GM12878 (cell line): ENCODE data around the gene RASSF6. TPM values are rescaled to one million over a fixed set of nuclear protein-coding genes. Genes with fewer than 3 reads are reported as not detected.

Experiments used
- ATAC-seq: fragments of 200-7000 bp; cut with Tn5 transposase; 3 replicates; pipeline ENCODE4 v1.9.1; 2020; ENCODE audit warnings: mild to moderate bottlenecking, moderate library complexity
- BruUV-seq: library from RNA; stranded (reverse); fragments of 400-500 nt; replicated peaks from 2 replicates; lab custom pipeline; 2021; lab: Mats Ljungman, UMichigan
- CTCF ChIA-PET: fragments of 300-600 bp; sonication (Branson Sonifier 250); formaldehyde crosslinking; extraction: SDS; loops from one replicate; lab custom pipeline; 2021; ENCODE audit warnings: inconsistent platforms; lab: Yijun Ruan, JAX
- POLR2A ChIA-PET: fragments of 350-600 bp; formaldehyde crosslinking; extraction: SDS; loops from one replicate; lab custom pipeline; 2021; ENCODE audit warnings: inconsistent platforms; lab: Charles Lee
- RAD21 ChIA-PET: fragments of 300-600 bp; sonication (Branson Sonifier 250); formaldehyde crosslinking; loops from one replicate; lab custom pipeline; 2023; ENCODE audit warnings: antibody characterized with exemption; ENCODE audit not compliant: unreplicated experiment; lab: Charles Lee
- SMC1A ChIA-PET: fragments of 300-600 bp; sonication (Branson Sonifier 250); formaldehyde crosslinking; loops from one replicate; lab custom pipeline; 2023; ENCODE audit not compliant: unreplicated experiment, uncharacterized antibody; lab: Charles Lee
- DNase-seq: peaks from one replicate; pipeline ENCODE4 v3.0.0-alpha.2; 2011; ENCODE audit warnings: low read depth, low spot score
- FAIRE-seq: peaks from 3 replicates; lab custom pipeline; 2011; peaks lifted over from hg19 to GRCh38; lab: Jason Lieb, UNC
- H2AFZ ChIP-seq: 2 replicates; pipeline ENCODE4 v1.6.0; 2011; ENCODE audit warnings: low read depth, low read length, control low read depth; ENCODE audit not compliant: control insufficient read depth
- H3K27ac ChIP-seq: 2 replicates; pipeline ENCODE4 v1.5.1; 2011; ENCODE audit warnings: control low read depth; ENCODE audit not compliant: control insufficient read depth, insufficient read depth
- H3K27me3 ChIP-seq, 2 experiments: replicated peaks in 1 of 2; 2 replicates each; pipeline versions ENCODE4 v1.6.0 to v1.6.1; 2011; ENCODE audit warnings: low read length in 1 of 2; ENCODE audit not compliant: control insufficient read depth in 2 of 2, insufficient read depth in 2 of 2
- H3K36me3 ChIP-seq, 2 experiments: 2 replicates each; pipeline ENCODE4 v1.5.1; 2011; ENCODE audit warnings: low read length in 1 of 2; ENCODE audit not compliant: control insufficient read depth in 2 of 2, insufficient read depth in 2 of 2
- H3K4me1 ChIP-seq: 2 replicates; pipeline ENCODE4 v1.6.1; 2011; ENCODE audit warnings: mild to moderate bottlenecking, low read length, moderate library complexity, mixed read lengths; ENCODE audit not compliant: control insufficient read depth, insufficient read depth
- H3K4me2 ChIP-seq: 2 replicates; pipeline ENCODE4 v1.6.0; 2011; ENCODE audit warnings: control low read depth; ENCODE audit not compliant: control insufficient read depth, insufficient read depth
- H3K4me3 ChIP-seq: fragments of 200-600 bp; sonication (generic); 2 replicates; pipeline ENCODE4 v1.5.1; 2016
- H3K79me2 ChIP-seq: 2 replicates; pipeline ENCODE4 v1.6.0; 2011; ENCODE audit warnings: low read length; ENCODE audit not compliant: control insufficient read depth, insufficient read depth
- H3K9ac ChIP-seq: 2 replicates; pipeline ENCODE4 v1.8.0; 2011; ENCODE audit warnings: low read length, control low read depth, mixed read lengths; ENCODE audit not compliant: control insufficient read depth, insufficient read depth
- H3K9me3 ChIP-seq: replicated peaks from 3 replicates; pipeline ENCODE4 v1.5.1; 2011; ENCODE audit warnings: mild to moderate bottlenecking, low read length; ENCODE audit not compliant: control insufficient read depth, insufficient read depth
- H4K20me1 ChIP-seq: 2 replicates; pipeline ENCODE4 v1.6.0; 2011; ENCODE audit not compliant: control insufficient read depth, insufficient read depth
- CREB1 ChIP-seq: IDR thresholded peaks from 2 replicates; pipeline ENCODE4 v1.6.1; 2012; ENCODE audit warnings: low read depth, mild to moderate bottlenecking, inconsistent platforms
- FOXM1 ChIP-seq: IDR thresholded peaks from 2 replicates; pipeline ENCODE4 v1.6.1; 2012; ENCODE audit warnings: low read depth, mild to moderate bottlenecking, inconsistent platforms, low read length, moderate library complexity
- HCFC1 ChIP-seq: fragments of 150-350 bp; IDR thresholded peaks from 2 replicates; pipeline ENCODE4 v1.6.1; 2014; ENCODE audit warnings: low read length
- IRF5 ChIP-seq: fragments of 450-650 bp; IDR thresholded peaks from 2 replicates; pipeline ENCODE4 v1.6.1; 2017; ENCODE audit warnings: borderline replicate concordance
- KDM1A ChIP-seq: fragments of 200-600 bp; sonication (generic); IDR thresholded peaks from 2 replicates; pipeline ENCODE4 v1.6.1; 2016; ENCODE audit warnings: borderline replicate concordance
- MEF2A ChIP-seq: IDR thresholded peaks from 2 replicates; pipeline ENCODE4 v1.6.1; 2011; ENCODE audit warnings: low read depth, mild to moderate bottlenecking, low read length, moderate library complexity; ENCODE audit not compliant: insufficient read depth
- MTA3 ChIP-seq: IDR thresholded peaks from 2 replicates; pipeline ENCODE4 v1.6.1; 2012; ENCODE audit warnings: low read length, inconsistent platforms, borderline replicate concordance
- POLR2AphosphoS5 ChIP-seq: IDR thresholded peaks from 2 replicates; pipeline ENCODE4 v1.6.1; 2011; ENCODE audit warnings: mild to moderate bottlenecking, low read length, inconsistent platforms
- SUPT20H ChIP-seq: IDR thresholded peaks from 2 replicates; pipeline ENCODE4 v1.6.1; 2011; ENCODE audit warnings: low read depth, mild to moderate bottlenecking, low read length, moderate library complexity, borderline replicate concordance; ENCODE audit not compliant: control insufficient read depth
- TCF7 ChIP-seq: IDR thresholded peaks from 2 replicates; pipeline ENCODE4 v1.6.1; 2014; ENCODE audit warnings: antibody characterized with exemption, borderline replicate concordance
- ZNF207 ChIP-seq: fragments of 450-650 bp; IDR thresholded peaks from 2 replicates; pipeline ENCODE4 v1.6.1; 2014; ENCODE audit warnings: antibody characterized with exemption, mild to moderate bottlenecking, borderline replicate concordance
- WGBS: methylation state at CpG from one replicate; pipeline ENCODE4 v1.1.6; 2016; ENCODE audit warnings: low lambda C conversion rate; ENCODE audit not compliant: insufficient replicate concordance, insufficient coverage; ENCODE audit errors: missing lambda C conversion rate; 5-methylcytosine and 5-hydroxymethylcytosine counted together
- in situ Hi-C: fragments of 300-500 bp; cut with MboI; formaldehyde crosslinking; loops from 9 replicates; pipeline ENCODE4 v1.14.3; 2018; ENCODE audit warnings: mixed read lengths
- intact Hi-C: fragments of 100-400 bp; cut with micrococcal nuclease; formaldehyde crosslinking; loops from one replicate; pipeline ENCODE4 v1.14.2; 2022; ENCODE audit not compliant: unreplicated experiment
- polyA plus RNA-seq, 11 experiments: library from polyadenylated mRNA; depleted of rRNA in 4 of 11; unstranded in 6 of 11; stranded (reverse) in 5 of 11; fragments of >200 nt; fragmentation: Nextera tagmentation in 4 of 11; fragmentation: Illumina TruSeq in 1 of 11; extraction: Ambion mirVana in 4 of 11; extraction: Trizol in 1 of 11; gene quantifications; 1 replicate in 1 of 11; 2 replicates in 10 of 11; pipeline versions ENCODE4 v1.2.1 to v1.2.3, GENCODE V29; 2011 to 2016; ENCODE audit warnings: inconsistent platforms in 2 of 11, missing spikeins in 2 of 11, low read depth in 1 of 11
- total RNA-seq, 4 experiments: library from RNA; depleted of rRNA in 3 of 4; stranded (reverse); fragments of >200 nt in 3 of 4; fragmentation: Illumina TruSeq in 1 of 4; extraction: Trizol in 1 of 4; gene quantifications; 2 replicates each; pipeline versions ENCODE4 v1.2.1 to v1.2.3, GENCODE V29; 2013 to 2021

The RASSF6 gene
- total and polyA plus RNA-seq, 10 of the 15 experiments (the other 5 are each of a cell fraction or from before 2014, with no cell fraction given), result 0.28 to 2.9 (median 0.54) TPM

- TF ChIP-seq CREB1 (no peak), ZNF207 (no peak)
Measured at GRCh38 chr4:73589261-73589847, 30.9 kb downstream of the RASSF6 start (continued).

GRCh38 chr4:73588613-73589012 lies 31.6 kb downstream of the RASSF6 start:
- WGBS, result 47% methylated on average over 1 of the region's 1 CpG
- Histone ChIP-seq H3K27ac (peak overlapping the region; percentile 96), H3K27me3 (no peaks in the 10 kb centered on the region), H3K79me2 (no peaks in the 10 kb centered on the region), H2AFZ (no peak overlapping the region), H3K36me3 (no peaks in the 10 kb centered on the region), H4K20me1 (no peaks in the 10 kb centered on the region), H3K4me2 (no peak overlapping the region), H3K9ac (no peak overlapping the region), H3K4me1 (peaks cover 26% of the 10 kb centered on the region), H3K4me3 (no peak overlapping the region), H3K9me3 (no peaks in the 10 kb centered on the region; the same call in 2 of the 3 replicates)
- RAD21 ChIA-PET, result interaction anchor here (0.8 to 3.0 kb wide), 9 partner anchors 14 to 146 kb away, joined by 3 to 42 read pairs (median 7); no protein-coding TSS in a partner anchor
- TF ChIP-seq IRF5, result no peak
- TF ChIP-seq TCF7, result no peak
- TF ChIP-seq MTA3, result no peak
- TF ChIP-seq KDM1A, result no peak
- no peak for TF ChIP-seq MEF2A
- TF ChIP-seq HCFC1, result no peak
- TF ChIP-seq FOXM1, result no peak
- no peak for TF ChIP-seq CREB1
- no peak for TF ChIP-seq POLR2AphosphoS5
- no peak for TF ChIP-seq SUPT20H
- ATAC-seq, result no peak
- BruUV-seq, result no TSS peak
- POLR2A ChIA-PET, result interaction anchor here (0.8 to 2.3 kb wide), 5 partner anchors 13 to 64 kb away, joined by 3 to 17 read pairs (median 4); no protein-coding TSS in a partner anchor
- no peak for DNase-seq
- FAIRE-seq, result no peak
- in situ Hi-C loops (no loop called here), intact Hi-C loops (loop anchor here (2.0 to 5.0 kb wide), 2 partner anchors 32 to 144 kb away; partner anchors contain the start of gene RASSF6)
- CTCF ChIA-PET, result interaction anchor here (1.4 to 4.1 kb wide), 7 partner anchors 11 to 64 kb away, joined by 4 to 45 read pairs (median 14); partner anchors contain the start of gene RASSF6
- SMC1A ChIA-PET, result interaction anchor here (0.8 to 2.5 kb wide), 9 partner anchors 9 to 65 kb away, joined by 3 to 48 read pairs (median 13); no protein-coding TSS in a partner anchor
